T-helper 1 cell treated with Interleukin-12 subunit alpha and Interleukin-12 subunit beta and Interleukin-4 antibody, amounts not matched to agents 30 ng/mL and 1 ng/mL, for 36 hours (primary cell): ENCODE measurements around the gene ZBTB38. TPM values are rescaled to one million over a fixed set of nuclear protein-coding genes. Genes with fewer than 3 reads are reported as not detected.

Source experiments
- total RNA-seq: library from RNA; stranded (reverse); gene quantifications from 2 replicates; pipeline ENCODE4 v1.2.3, GENCODE V29; 2022

The ZBTB38 gene
- total RNA-seq, 1 donor from 2014 or later, result 27.4 TPM

Other genes with a start within 250 kb of the ZBTB38 start
- 17.1 and 18.9 TPM in 2 replicates for gene PXYLP1, start 136.7 kb upstream of the ZBTB38 start, total RNA-seq
- 49.6 and 51.9 TPM in 2 replicates for gene RASA2, start 118.5 kb downstream of the ZBTB38 start, total RNA-seq